Adipose tissue (tissue), 3 donors: ENCODE measurements around the gene ACE. TPM values are rescaled to one million over a fixed set of nuclear protein-coding genes. Genes with fewer than 3 reads are reported as not detected.

Source experiments
- H3K27ac ChIP-seq: one replicate; pipeline ENCODE4 v1.5.1; 2013; ENCODE audit warnings: low read depth, low read length
- WGBS, 3 donors: extraction: QIAGEN DNeasy Blood & Tissue Kit; methylation state at CpG; one replicate each; pipeline ENCODE4 v1.1.7; 2013; 5-methylcytosine and 5-hydroxymethylcytosine counted together
- polyA plus RNA-seq, 3 donors: library from polyadenylated mRNA; stranded (reverse); fragments of 200-250 nt; gene quantifications; one replicate each; pipeline ENCODE4 v1.2.3, GENCODE V29; 2013
- donor health status: healthy with polysubstance abuse.
- donor health status: Bipolar disorder and iron deficiency.
- donor health status: healthy.

The ACE gene
- polyA plus RNA-seq, 3 donors = 2.2 to 7.6 (median 5.7) TPM

DNA sequence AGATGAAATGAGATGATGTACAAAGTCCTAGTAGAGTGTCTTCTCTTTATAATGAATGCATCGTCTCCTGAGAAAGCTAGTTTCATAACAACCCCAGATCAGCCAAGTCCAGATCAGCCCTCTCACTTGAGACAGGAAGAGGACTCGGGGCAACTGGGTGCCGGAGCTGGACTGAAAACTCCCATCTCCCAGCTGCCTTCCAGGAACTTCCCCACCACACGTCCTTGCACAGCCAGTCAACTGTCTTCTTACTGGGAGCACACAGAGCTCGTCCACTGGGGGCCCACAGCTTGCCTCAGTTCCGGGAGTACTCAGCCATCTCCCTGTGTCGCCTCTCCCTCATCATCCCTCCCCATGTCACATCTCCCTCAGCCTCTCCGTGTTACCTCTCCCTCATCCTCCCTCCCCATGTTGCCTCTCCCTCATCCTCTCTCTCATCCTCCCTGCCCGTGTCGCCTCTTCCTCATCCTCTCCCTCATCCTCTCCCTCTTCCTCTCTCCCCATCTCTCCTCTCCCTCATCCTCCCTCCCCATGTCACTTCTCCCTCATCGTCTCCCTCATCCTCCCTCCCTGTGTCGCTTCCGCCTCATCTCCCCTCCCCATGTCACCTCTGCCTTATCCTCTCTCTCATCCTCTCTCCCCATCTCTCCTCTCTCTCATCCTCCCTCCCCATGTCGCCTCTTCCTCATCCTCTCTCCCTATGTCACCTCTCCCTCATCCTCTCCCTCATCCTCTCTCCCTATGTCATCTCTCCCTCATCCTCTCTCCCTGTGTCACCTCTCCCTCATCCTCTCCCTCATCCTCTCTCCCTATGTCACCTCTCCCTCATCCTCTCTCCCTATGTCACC is 23.9 kb downstream of the ACE start:
- 54 to 61% (median 61%) methylated on average over 14 of the region's 14 CpGs for WGBS, 3 donors
- no peak overlapping the region for H3K27ac ChIP-seq

DNA sequence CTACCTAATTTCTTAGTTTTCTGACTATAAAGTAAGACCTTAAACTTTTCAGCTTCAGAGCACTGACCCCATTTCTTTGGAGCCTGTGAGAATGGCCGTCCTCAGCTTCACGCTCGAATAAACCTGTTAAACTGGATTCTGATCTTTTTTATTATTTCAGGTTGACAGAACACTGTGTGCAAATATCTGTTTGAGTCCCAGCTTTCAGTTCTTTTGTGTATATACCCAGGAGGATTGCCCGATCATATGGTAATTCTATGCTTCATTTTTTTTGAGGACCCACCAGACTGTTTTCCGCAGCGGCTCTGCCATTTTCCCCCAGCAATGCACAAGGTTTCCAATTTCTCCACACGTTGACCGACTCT is 26.5 kb downstream of the ACE start:
- no peak overlapping the region for H3K27ac ChIP-seq
- 40 to 84% (median 75%) methylated on average over 8 of the region's 8 CpGs for WGBS, 3 donors

DNA sequence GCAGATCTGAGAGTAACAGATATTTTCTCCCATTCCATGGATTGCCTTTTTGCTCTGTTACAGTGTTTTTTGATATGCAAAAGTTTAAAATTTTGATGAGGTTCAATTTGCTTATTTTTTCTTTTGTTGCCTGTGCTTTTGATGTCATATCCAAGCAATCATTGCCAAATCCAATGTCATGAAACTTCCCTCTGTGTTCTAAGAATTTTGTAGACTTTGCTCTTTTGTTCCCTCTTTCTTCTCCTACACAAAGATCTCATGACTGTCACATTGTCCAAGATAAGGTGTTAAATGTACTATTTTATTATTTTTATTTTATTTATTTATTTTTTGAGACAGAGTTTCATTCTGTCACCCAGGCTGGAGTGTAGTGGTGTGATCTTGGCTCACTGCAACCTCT is 27.4 kb downstream of the ACE start:
- no peak overlapping the region for H3K27ac ChIP-seq

DNA sequence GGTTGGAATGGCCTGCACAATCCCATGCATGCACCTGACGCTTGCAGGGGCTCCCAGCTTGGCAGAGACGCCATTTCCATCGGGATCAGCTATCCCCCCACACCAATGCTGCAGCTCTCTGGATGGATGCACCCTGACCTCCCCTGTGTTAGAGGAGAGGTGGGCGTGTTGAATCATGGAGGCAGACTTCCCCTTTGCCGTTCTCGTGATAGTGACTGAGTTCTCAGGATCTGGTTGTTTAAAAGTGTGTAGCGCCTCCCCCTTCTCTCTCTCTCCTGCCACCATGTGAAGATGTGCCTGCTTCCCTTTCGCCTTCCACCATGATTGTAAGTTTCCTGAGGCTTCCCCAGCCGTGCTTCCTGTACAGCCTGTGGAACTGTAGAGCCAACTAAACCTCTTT is 28.5 kb downstream of the ACE start:
- 84 to 92% (median 90%) methylated on average over 9 of the region's 9 CpGs for WGBS, 3 donors
- H3K27ac ChIP-seq = no peak overlapping the region

DNA sequence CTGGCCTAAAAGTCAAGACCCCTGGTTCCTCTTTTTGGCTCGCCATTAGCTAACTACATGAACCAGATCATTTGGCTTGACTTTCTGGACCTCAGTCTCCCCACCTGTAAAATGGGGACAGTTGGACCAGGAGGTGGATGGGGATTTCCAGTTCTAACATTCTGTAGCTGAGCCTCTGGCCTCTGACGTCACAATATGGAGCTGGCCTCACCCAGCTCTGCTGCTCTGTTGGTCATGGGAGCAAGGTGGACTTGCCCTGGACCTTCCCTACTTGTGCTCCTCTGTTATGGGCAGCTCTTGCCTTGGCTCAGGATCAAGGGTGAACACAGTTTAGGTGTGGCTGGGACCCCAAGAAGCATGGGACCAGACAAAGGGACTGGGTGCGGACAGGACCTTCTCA is 29.8 kb downstream of the ACE start:
- WGBS, 3 donors = 86 to 98% (median 91%) methylated on average over 3 of the region's 3 CpGs
- H3K27ac ChIP-seq = no peak overlapping the region

DNA sequence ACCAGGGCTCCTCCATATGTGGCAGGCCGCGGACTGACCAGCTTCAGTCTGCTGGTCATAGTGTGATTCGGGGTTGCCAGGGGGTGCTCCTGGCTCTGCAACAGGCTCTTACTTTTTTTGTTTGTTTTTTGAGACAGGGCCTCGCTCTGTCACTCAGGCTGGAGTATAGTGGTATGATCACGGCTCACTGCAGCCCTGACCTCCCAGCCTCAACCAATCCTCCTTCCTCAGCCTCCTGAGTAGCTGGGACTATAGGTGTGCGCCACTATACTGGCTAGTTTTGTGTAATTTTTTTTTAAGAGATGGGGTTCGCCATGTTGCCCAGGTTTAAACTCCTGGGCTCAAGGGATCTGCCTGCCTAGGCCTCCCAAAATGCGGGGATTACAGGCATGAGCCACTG is 34.5 kb downstream of the ACE start:
- WGBS, 3 donors = 91 to 92% (median 91%) methylated on average over 8 of the region's 8 CpGs
- H3K27ac ChIP-seq = no peak overlapping the region

DNA sequence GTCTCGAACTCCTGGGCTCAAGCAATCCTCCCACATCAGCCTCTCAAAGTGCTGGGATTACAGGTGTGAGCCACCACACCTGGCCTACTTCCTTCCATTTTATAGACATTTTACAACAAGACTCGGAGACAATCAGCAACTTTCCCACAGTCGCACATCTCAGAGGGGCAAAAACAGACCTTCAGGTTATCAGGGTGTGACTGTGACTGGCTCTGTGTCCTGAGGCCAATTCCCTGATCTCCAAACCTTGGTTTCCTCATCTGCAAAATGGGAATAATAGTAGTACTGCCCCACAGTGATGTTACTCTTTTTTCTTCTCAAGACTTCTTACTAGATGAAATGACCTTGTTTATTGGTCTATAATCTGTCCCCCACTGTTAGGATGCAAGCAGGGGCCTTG is 35.5 kb downstream of the ACE start:
- H3K27ac ChIP-seq = no peak overlapping the region
- WGBS, 3 donors = 78 to 91% (median 90%) methylated on average over 3 of the region's 3 CpGs

DNA sequence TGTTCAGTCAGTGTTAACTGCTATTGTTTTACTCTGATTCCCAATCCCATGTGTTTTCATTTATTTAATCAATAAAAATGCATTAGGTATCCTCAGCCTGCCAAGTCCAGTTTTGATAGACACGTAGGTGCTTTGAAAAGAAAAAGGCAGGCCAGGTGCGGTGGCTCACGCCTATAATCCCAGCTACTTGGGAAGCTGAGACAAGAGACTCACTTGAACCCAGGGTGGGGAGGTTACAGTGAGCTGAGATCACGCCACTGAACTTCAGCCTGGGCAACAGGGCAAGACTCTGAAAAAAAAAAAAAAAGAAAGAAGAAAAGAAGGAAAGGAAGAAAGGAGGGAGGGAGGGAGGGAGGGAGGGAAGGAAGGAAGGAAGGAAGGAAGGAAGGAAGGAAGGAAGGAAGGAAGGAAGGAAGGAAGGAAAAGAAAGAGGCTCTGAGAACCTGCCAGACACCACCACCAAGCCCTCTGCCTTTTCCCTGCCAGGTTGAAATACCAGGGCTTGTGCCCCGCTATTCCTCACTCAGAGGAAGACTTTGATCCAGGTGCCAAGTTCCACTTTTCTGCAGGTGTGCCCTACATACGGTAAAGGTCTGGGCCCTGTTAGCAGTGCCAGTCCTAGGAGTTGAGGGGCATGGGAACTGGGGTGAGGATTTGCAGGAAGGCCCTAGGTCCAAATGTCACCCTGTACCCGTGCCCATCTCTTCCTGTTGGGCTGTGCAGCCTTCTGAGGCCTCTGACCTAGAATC is 36.2 kb downstream of the ACE start:
- 68 to 84% (median 84%) methylated on average over 7 of the region's 7 CpGs for WGBS, 3 donors

DNA sequence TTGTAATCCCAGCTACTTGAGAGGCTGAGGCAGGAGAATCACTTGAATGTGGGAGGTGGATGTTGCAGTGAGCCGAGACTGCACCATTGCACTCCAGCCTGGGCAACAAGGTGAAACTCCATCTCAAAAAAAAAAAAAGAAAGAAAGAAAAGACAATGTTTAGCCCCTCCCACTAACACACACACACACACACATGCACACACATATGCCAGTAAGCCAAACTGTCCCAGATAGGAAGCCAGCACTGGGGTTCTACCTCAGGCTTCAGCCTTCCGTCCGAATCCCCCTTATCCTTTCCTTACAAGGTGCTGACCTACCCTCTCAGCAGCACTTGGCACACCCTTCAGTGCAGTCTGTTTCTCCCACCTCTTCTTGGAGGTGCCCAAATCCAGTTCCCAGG is 37.6 kb downstream of the ACE start:
- 80 to 97% (median 80%) methylated on average over 3 of the region's 3 CpGs for WGBS, 3 donors
- no peak overlapping the region for H3K27ac ChIP-seq

More for the DNA sequence above, 36.2 kb downstream of the ACE start:
- H3K27ac ChIP-seq = no peak overlapping the region

DNA sequence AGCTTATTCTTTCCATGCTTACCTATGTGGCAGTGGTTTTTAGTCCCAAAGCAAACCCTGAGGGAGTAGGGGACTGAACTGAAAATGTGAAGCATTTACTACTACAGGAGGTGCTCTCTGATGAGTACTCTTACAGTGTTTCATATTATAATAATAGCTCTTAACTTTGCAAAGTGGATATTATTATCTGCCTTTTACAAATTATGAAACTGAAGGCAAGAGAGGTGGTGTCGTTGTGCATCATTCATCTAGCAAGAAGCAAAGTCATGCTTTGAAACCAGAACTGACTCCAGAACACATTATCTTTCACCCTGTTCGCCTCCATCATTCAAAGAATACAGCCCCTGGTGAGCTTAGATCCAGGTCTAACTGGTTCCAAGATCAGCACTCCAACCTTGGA is 38.1 kb downstream of the ACE start:
- WGBS, 3 donors = 73 to 76% (median 76%) methylated on average over 2 of the region's 2 CpGs
- no peak overlapping the region for H3K27ac ChIP-seq

DNA sequence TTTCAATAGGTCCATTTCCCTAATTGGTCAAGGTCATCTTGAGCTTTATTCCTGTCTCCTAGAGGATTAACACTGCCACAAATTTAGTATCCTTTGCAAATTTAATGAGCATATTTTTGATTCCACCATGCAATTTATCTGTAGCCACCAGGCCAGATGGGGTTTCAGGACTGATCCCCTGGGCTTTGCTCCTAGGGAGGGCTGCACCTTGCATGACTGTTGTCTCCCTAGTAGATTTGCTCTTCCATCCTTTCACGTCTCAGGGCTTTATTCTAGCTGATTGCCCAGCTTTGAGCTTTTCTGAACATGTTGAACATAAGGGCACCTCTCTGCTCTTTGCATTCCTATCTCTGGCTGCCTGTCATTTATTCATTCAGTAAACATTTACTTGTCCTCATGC is 38.6 kb downstream of the ACE start:
- no peak overlapping the region for H3K27ac ChIP-seq
- 53 to 63% (median 62%) methylated on average over 1 of the region's 1 CpG for WGBS, 3 donors

DNA sequence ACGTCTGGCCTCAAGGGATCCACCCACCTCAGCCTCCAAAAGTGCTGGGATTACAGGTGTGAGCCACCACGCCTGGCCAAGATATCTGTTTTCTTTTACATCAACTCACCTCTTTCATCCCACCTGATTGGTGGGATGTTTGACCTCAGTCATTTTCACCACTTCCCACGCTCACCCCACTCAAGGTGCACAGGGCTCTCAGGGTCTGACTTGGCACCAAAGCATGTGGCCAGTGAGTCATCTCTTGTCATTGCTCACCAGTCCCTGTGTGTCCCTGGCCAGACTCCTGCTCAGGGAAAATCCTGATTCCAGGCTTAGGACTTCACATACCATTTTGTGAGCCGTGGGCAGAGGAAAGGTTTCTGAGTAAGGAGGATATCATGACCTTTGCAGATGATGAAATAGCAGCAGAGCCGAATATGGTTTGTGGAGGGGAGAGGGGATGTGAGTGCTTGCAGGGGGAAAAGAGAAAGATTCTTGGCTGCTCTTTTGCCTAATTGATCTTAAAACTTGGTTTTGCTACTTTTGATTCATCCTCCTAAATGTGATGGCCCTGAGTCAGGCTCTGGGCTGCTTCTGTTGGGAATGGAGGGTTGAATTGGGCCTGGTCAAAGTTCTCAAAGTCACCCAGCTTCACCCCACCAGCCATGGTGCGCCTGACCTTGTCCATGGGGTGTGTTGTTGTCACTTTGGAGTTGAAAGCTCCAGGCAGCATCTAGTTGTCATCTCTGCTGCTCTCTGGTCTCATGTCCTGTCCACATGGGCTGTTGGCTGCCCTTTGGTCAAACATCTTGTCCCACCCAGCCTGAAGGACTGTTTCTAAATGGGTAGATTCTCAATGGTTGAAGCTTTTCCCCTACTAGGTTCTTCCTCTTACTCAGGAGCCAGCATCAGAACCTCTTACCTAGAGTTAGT is 40.3 kb downstream of the ACE start:
- WGBS, 3 donors = 68 to 75% (median 70%) methylated on average over 6 of the region's 6 CpGs
- H3K27ac ChIP-seq = no peak overlapping the region

DNA sequence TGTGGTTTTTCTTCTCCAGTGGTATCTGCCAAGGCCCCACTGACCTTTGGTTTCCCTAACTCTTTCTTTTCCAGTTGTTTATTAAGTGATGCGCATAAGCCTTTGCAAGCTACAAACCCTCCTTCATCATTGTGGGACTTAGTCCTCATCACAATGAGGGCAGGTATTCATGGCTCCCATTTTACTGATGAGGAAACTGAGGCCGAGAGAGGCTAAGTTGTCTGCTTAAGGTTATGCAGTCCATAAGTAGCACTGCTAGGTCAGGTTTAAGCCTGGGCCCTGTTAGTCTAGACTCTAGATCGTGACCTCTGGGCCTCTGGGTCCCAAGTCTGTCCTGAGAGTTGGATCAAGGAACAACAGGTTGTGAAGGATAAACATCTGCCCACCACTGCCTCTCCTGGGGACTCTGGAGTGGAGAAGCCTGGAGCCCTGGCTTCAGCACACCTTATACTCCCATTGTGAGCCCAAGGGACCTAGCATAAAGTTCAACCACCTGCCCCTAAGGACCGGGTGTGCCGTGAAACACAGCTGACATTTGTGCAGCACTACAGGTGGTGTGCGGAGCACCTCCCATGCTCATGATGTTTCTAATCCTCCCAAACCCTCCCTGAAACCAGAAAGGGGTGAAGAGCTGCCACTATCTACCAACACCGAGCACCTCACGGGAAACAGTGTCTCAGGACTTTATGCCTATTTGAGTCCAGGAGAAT is 41.1 kb downstream of the ACE start:
- 75 to 77% (median 76%) methylated on average over 8 of the region's 8 CpGs for WGBS, 3 donors

DNA sequence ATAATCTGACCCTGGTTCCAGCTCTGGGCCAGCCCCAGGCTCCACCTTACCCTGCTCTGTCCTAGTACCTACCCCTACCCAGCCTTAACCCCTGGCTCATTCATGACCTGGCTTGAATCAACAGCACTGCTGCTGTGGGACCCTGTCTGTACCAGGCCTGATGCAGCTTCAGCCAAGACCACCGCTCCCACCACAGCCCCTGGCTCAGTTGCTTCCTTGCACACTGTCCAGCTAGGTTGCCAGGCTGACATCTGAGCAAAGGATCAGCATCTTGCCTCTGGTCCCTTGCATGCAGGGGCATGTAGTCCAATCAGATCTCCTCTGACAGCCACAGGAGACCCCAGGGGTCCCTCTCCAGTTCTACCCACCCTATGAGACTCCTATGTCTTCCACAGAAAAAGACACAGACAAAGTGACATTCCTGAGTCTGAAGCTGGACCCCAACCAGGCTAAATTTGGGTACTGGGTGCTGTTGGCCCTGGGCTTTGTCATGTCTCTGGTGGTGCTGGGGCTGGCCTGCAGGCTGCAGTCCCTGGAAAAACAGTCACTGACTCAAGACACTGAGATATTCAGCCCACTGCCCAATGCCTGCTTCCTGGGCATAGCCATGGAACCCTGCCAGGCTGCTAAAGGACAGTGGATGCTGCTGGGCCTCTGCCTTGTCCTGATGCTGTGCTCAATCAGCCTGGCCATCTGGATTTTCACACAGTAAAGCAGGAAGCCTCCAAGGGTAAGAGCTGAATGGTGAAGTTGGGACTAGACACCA is 42.4 kb downstream of the ACE start:
- no peak overlapping the region for H3K27ac ChIP-seq
- WGBS, 3 donors = 67 to 81% (median 76%) methylated on average over 1 of the region's 1 CpG

More for the DNA sequence above, 41.1 kb downstream of the ACE start:
- no peak overlapping the region for H3K27ac ChIP-seq

DNA sequence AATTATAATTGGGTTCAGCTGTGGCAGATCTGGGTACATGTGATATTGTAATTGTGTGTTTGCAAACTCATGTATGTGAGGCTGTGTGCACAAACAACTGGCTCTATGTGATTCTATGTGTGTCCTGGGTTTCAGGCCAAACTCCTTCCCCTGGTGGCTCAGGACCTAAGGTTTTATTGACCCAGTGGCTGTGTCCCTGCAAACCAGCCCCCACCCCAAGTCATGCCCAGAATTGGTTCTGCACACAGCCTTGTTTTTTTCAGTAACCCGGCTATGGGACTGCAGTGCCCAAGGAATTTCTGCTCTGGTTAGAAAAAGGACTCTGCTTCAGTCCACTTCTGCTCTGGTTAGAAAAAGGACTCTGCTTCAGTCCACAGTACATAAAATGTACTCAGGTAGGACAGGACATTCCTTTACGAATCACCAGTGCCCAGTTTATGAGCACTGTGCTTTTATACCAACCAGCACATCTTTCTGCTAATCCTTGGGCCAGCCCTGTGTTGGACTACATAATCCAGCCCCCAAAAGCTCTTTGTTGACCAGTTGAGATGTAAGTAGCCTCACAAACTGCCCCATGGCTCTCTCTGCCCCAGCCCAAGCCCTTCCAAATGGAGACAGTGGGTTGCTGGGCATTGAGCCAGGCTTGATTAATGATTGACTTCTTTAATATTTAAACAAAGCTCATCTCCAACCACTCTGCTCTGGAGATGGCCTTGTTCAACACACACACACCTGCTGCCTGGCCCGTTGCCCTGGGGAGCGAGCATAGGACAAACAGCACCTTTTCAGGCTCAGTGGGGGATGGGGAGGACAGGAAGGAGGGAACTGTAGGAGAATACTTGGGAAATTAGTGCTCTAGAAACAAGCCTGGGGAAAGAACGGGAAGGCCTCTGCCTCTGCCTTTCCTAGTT is 43.4 kb downstream of the ACE start:
- no peak overlapping the region for H3K27ac ChIP-seq
- 48 to 60% (median 59%) methylated on average over 5 of the region's 5 CpGs for WGBS, 3 donors

DNA sequence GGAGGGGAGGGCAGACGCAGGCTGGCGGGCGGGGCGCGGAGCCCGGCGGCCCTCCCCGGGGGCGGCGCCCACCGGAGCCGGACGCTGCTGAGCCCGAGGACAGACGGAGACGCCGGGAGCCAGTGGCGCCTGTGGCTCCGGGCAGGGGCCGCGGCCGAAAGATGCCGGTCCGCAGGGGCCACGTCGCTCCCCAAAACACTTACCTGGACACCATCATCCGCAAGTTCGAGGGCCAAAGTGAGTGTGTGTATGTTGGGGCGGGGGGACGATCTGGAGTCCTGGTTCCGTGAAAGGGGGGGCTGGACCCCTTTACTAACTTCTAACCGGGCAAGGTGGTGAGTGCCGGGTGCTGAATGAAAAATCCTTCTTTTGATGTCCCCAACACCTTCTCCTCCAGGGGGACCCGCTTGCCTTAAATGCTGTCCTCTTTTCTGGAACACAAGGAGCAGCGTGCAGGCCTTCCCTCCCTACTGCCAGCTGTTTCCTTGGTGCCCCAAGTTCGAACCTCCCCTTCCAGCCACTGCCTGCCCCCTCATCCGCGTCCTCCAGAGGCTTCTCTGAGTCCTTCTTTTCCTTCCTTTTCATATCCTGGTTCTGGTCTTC is 46.5 kb downstream of the ACE start, which contains the start of gene KCNH6:
TSS of gene KCNH6 (plus strand) at position 106 of the 603 bp plus-strand sequence. CDS start at position 162, 56 bp downstream.
- H3K27ac ChIP-seq = no peak within 1 kb of the TSS
- WGBS, 3 donors = 9 to 14% (median 10%) methylated on average over 25 to 38 of the region's 38 CpGs
